ENCODE data around the gene ADGRL3. TPM values are rescaled to one million over a fixed set of nuclear protein-coding genes. Genes with fewer than 3 reads are reported as not detected.

The ADGRL3 gene
- total RNA-seq, 1 donor from 2014 or later = not detected

- Mint-ChIP-seq H3K9me3 (no peaks in the 10 kb centered on the region), H3K27ac (no peak overlapping the region), H3K4me1 (no peaks in the 10 kb centered on the region), H3K36me3 (ENCODE audit: low read depth) (no peaks in the 10 kb centered on the region), H3K27me3 (no peaks in the 10 kb centered on the region), H3K4me3 (no peak overlapping the region)
- CTCF ChIA-PET = no interaction called here
- ATAC-seq (ENCODE audit: low read depth) = no peak
- DNase-seq = no peak
- intact Hi-C loops (cut with micrococcal nuclease) = no loop called here
- POLR2A ChIA-PET = no interaction called here
- TF ChIP-seq CTCF (IDR thresholded peaks at IDR 0.05) = no peak
Observed at GRCh38 chr4:61911313-61911756, 711.2 kb downstream of the ADGRL3 start.

- no peak for DNase-seq
- no peak overlapping the region for H3K27ac Mint-ChIP-seq
- no peak overlapping the region for H3K4me3 Mint-ChIP-seq
- CTCF ChIA-PET = no interaction called here
- no peaks in the 10 kb centered on the region for H3K4me1 Mint-ChIP-seq
- ATAC-seq (ENCODE audit: low read depth) = no peak
- H3K9me3 Mint-ChIP-seq = peaks cover 3% of the 10 kb centered on the region
- no peak for TF ChIP-seq CTCF (IDR thresholded peaks at IDR 0.05)
- no peaks in the 10 kb centered on the region for H3K36me3 Mint-ChIP-seq (ENCODE audit: low read depth)
- POLR2A ChIA-PET = no interaction called here
- H3K27me3 Mint-ChIP-seq = no peaks in the 10 kb centered on the region
- intact Hi-C loops (cut with micrococcal nuclease) = no loop called here
Observed at GRCh38 chr4:61913619-61914018, 713.5 kb downstream of the ADGRL3 start.

GRCh38 chr4:61915501-61915900 is 715.4 kb downstream of the ADGRL3 start:
- ChIA-PET CTCF (no interaction called here), POLR2A (no interaction called here)
- peaks cover 3% of the 10 kb centered on the region for H3K9me3 Mint-ChIP-seq

GRCh38 chr4:61918507-61918906 is 718.4 kb downstream of the ADGRL3 start:
- POLR2A ChIA-PET = no interaction called here
- intact Hi-C loops (cut with micrococcal nuclease) = no loop called here
- Mint-ChIP-seq H3K9me3 (peaks cover 3% of the 10 kb centered on the region), H3K36me3 (ENCODE audit: low read depth) (no peaks in the 10 kb centered on the region), H3K4me3 (no peak overlapping the region), H3K4me1 (no peaks in the 10 kb centered on the region), H3K27ac (no peak overlapping the region), H3K27me3 (no peaks in the 10 kb centered on the region)
- TF ChIP-seq CTCF (IDR thresholded peaks at IDR 0.05) = no peak
- CTCF ChIA-PET = no interaction called here
- DNase-seq = no peak
- ATAC-seq (ENCODE audit: low read depth) = no peak

More at GRCh38 chr4:61915501-61915900, 715.4 kb downstream of the ADGRL3 start:
- H3K4me1 Mint-ChIP-seq = no peaks in the 10 kb centered on the region
- no peak for TF ChIP-seq CTCF (IDR thresholded peaks at IDR 0.05)
- no peaks in the 10 kb centered on the region for H3K27me3 Mint-ChIP-seq
- no peaks in the 10 kb centered on the region for H3K36me3 Mint-ChIP-seq (ENCODE audit: low read depth)
- H3K27ac Mint-ChIP-seq = no peak overlapping the region
- ATAC-seq (ENCODE audit: low read depth) = no peak
- intact Hi-C loops (cut with micrococcal nuclease) = no loop called here
- no peak overlapping the region for H3K4me3 Mint-ChIP-seq
- DNase-seq = no peak

GRCh38 chr4:61918987-61919386 is 718.9 kb downstream of the ADGRL3 start:
- ATAC-seq (ENCODE audit: low read depth) = no peak
- Mint-ChIP-seq H3K4me1 (no peaks in the 10 kb centered on the region), H3K27me3 (no peaks in the 10 kb centered on the region), H3K4me3 (no peak overlapping the region), H3K36me3 (ENCODE audit: low read depth) (no peaks in the 10 kb centered on the region), H3K27ac (no peak overlapping the region), H3K9me3 (peaks cover 3% of the 10 kb centered on the region)
- ChIA-PET POLR2A (no interaction called here), CTCF (no interaction called here)
- no peak for TF ChIP-seq CTCF (IDR thresholded peaks at IDR 0.05)
- no peak for DNase-seq
- intact Hi-C loops (cut with micrococcal nuclease) = no loop called here
